Esophagus (tissue), 2 donors: Measurements from ENCODE around the gene FAM200C. TPM values are rescaled to one million over a fixed set of nuclear protein-coding genes. Genes with fewer than 3 reads are reported as not detected.

Source experiments
- H3K27ac ChIP-seq, 2 donors: one replicate each; pipeline ENCODE4 v1.5.1; 2013; ENCODE audit warnings: low read depth in 2 of 2, mild to moderate bottlenecking in 2 of 2, inconsistent platforms in 1 of 2, low read length in 1 of 2, moderate library complexity in 1 of 2
- H3K27me3 ChIP-seq, 2 donors: one replicate each; pipeline ENCODE4 v1.6.1; 2013; ENCODE audit warnings: low read length in 2 of 2, control low read depth in 1 of 2, mild to moderate bottlenecking in 1 of 2; ENCODE audit not compliant: insufficient read depth in 2 of 2, control insufficient read depth in 1 of 2
- H3K36me3 ChIP-seq, 2 donors: one replicate each; pipeline ENCODE4 v1.6.1; 2013; ENCODE audit warnings: low read length in 1 of 2; ENCODE audit not compliant: control insufficient read depth in 2 of 2, insufficient read depth in 2 of 2
- H3K4me1 ChIP-seq, 2 donors: one replicate each; pipeline ENCODE4 v1.6.1; 2013; ENCODE audit warnings: low read length in 1 of 2; ENCODE audit not compliant: control insufficient read depth in 2 of 2, insufficient read depth in 2 of 2
- H3K4me3 ChIP-seq, 2 donors: one replicate each; pipeline ENCODE4 v1.5.1; 2013; ENCODE audit warnings: low read length in 2 of 2, mild to moderate bottlenecking in 2 of 2, low read depth in 1 of 2, moderate library complexity in 1 of 2
- H3K9me3 ChIP-seq, 2 donors: one replicate each; pipeline ENCODE4 v1.6.1; 2013; ENCODE audit warnings: mild to moderate bottlenecking in 2 of 2, low read depth in 1 of 2, low read length in 1 of 2, moderate library complexity in 1 of 2; ENCODE audit not compliant: control insufficient read depth in 2 of 2, insufficient read depth in 1 of 2
- WGBS, 2 donors: extraction: QIAGEN DNeasy Blood & Tissue Kit; methylation state at CpG; one replicate each; pipeline ENCODE4 v1.1.7; 2013; 5-methylcytosine and 5-hydroxymethylcytosine counted together
- polyA plus RNA-seq, 2 donors: library from polyadenylated mRNA; stranded (reverse); fragments of 200-250 nt; gene quantifications; one replicate each; pipeline ENCODE4 v1.2.3, GENCODE V29; 2013
- donor health status: healthy with polysubstance abuse.
- donor health status: Bipolar disorder and iron deficiency.

Gene FAM200C
- polyA plus RNA-seq, 2 donors = 0.93 to 1.9 TPM

DNA sequence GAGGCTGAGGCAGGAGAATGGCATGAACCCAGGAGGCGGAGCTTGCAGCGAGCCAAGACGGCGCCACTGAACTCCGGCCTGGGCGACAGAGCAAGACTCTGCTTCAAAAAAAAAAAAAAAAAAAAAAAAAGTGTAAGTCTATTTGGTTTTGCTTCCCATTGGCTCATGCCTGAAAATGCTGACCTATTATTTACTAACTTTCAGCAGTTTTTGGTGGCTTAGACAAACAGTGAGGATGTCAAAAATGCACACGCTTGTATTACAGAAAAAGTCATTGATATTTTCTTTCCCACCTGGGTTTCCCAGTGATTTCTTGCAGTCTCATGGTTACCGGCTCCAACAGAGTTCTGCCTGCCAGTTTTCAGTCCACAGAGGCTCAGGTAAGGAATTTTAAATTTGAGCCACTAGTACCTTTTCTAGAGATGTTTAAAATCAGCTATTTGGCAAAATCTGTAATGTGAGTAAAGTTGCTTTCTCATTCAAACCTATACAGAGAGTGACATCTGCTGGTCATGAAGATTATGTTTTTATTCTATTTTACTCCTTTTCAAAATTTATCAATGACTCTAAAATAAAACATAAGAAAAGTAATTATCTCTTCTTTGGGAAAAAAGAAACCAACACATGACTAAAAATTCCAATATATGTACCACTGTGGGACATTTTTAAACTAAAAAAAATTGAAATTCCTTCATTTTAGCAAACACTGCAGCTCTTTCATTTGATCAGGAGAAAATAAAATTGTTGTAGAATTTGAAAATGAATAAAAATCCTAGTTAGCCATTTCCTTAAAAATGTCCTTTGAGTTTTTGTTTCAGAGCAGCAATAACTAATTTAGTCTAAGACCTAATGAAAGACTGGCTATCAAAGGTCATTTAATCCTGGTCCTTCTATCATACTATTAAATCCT, 8.8 kb downstream of the FAM200C start:
- H3K4me1 ChIP-seq = no peaks in the 10 kb centered on the region

DNA sequence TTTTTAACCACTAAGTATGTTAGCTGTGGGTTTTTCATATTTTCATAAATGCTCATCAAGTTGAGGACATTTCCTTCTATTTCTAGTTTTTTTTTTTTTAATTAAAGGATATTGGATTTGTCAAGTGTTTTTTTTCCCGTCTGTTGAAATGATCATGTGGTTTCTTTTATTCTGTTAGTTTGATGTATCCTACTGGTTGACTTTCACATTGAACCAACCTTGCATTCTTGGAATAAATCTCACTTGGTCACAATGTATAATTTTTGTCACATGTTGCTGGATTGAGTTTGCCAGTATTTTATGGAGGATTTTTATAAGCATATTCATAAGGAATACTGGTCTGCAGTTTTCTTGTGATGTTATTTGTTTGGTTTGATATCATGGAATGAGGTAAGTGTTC, 12.4 kb downstream of the FAM200C start:
- no peak overlapping the region for H3K4me3 ChIP-seq
- H3K4me1 ChIP-seq = no peaks in the 10 kb centered on the region
- WGBS, 2 donors = 93 to 98% methylated on average over 1 of the region's 1 CpG
- H3K36me3 ChIP-seq = no peaks in the 10 kb centered on the region
- no peaks in the 10 kb centered on the region for H3K27me3 ChIP-seq
- no peaks in the 10 kb centered on the region for H3K9me3 ChIP-seq
- no peak overlapping the region for H3K27ac ChIP-seq

More for the DNA sequence above, 8.8 kb downstream of the FAM200C start:
- Histone ChIP-seq H3K27me3 (no peaks in the 10 kb centered on the region), H3K4me3 (no peak overlapping the region), H3K27ac (no peak overlapping the region), H3K36me3 (no peaks in the 10 kb centered on the region), H3K9me3 (no peaks in the 10 kb centered on the region)
- 72 to 76% methylated on average over 7 to 8 of the region's 8 CpGs for WGBS, 2 donors

DNA sequence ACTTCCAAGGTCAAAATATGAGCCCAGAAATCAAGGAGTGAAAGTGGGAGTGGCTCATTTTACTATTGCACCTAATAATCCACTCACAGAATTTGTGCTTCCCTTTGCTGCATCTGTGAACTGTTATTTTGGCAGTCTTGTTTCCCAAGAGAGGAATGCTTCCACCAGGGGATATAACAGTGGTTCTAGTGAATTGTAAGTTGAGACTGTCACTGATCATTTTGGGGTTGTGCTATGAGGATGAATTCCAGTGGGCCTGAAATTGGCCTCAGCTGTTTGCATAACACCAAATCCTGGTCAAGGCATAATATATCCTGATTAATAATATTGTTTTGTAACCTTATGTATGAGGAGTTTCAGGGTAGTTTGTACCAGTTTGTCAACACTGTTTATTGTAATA, 14.4 kb downstream of the FAM200C start:
- no peaks in the 10 kb centered on the region for H3K9me3 ChIP-seq

DNA sequence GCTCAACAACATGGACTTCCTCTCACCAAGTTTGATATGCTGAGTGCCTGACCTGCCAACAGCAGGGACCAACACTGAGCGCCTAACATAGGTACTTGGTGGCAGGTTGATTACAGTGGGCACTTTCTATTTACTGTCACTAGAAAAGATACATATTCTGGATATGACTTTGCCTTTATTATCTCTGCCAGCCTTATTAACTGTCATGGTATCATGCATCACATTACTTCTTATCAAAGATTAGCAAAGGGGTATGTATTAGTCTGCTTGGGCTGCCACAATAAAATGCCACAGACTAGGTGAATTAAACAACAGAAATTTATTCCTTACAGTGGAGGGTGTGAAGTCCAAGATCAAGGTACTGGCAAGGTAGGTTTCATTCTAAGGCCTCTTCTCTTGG, 15.2 kb downstream of the FAM200C start:
- no peaks in the 10 kb centered on the region for H3K36me3 ChIP-seq
- H3K27me3 ChIP-seq = no peaks in the 10 kb centered on the region
- 95 to 96% methylated on average over 1 of the region's 1 CpG for WGBS, 2 donors
- H3K4me3 ChIP-seq = no peak overlapping the region
- H3K27ac ChIP-seq = no peak overlapping the region
- no peaks in the 10 kb centered on the region for H3K9me3 ChIP-seq
- H3K4me1 ChIP-seq = no peaks in the 10 kb centered on the region

More for the DNA sequence above, 14.4 kb downstream of the FAM200C start:
- Histone ChIP-seq H3K4me3 (no peak overlapping the region), H3K27me3 (no peaks in the 10 kb centered on the region), H3K36me3 (no peaks in the 10 kb centered on the region), H3K27ac (no peak overlapping the region), H3K4me1 (no peaks in the 10 kb centered on the region)

DNA sequence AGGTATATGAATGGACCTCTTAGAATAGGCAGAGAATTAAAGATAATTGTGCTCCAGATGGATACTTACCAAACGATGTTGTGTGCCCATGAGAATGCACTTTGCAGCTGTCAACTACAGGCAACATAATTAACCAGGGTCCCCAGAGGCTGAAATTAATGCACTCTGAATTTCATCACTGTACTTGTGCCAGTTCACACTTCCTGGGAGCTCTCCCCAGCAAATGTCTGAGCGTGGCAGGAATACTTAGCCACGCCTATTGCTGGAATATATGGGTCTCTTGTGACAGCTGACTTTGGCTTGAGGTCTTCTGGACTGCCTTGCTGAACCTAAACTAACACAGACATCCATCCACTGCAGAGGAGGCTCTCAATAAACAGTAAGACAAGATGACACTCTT, 17.5 kb downstream of the FAM200C start:
- H3K27ac ChIP-seq = no peak overlapping the region
- H3K9me3 ChIP-seq = no peaks in the 10 kb centered on the region
- 57 to 61% methylated on average over 3 of the region's 3 CpGs for WGBS, 2 donors
- H3K4me3 ChIP-seq = no peak overlapping the region
- no peaks in the 10 kb centered on the region for H3K27me3 ChIP-seq
- H3K36me3 ChIP-seq = no peaks in the 10 kb centered on the region
- H3K4me1 ChIP-seq = no peaks in the 10 kb centered on the region

DNA sequence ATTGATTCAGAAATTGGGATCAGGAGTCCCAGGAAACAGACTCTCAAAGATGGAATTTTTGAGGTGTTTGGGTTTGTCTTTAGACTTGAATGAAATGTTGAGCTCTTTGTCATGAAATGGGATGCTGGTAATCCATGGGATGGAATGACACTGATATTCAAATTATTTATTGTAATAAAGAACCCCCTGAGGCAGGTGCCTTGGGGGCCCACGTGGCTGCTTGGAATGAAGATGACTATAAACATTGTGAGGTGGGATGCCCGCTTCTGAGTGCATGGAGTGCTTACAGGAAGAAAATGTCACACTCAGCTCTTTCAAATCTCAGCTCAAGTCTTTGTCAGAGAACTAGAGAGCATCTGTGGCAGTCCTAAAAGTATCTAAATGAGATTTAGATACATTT, 19.8 kb downstream of the FAM200C start:
- H3K27ac ChIP-seq = no peak overlapping the region
- H3K27me3 ChIP-seq = no peaks in the 10 kb centered on the region
- no peak overlapping the region for H3K4me3 ChIP-seq
- H3K9me3 ChIP-seq = no peaks in the 10 kb centered on the region
- H3K36me3 ChIP-seq = no peaks in the 10 kb centered on the region
- WGBS, 2 donors = 73 to 74% methylated on average over 2 of the region's 2 CpGs
- H3K4me1 ChIP-seq = no peaks in the 10 kb centered on the region

DNA sequence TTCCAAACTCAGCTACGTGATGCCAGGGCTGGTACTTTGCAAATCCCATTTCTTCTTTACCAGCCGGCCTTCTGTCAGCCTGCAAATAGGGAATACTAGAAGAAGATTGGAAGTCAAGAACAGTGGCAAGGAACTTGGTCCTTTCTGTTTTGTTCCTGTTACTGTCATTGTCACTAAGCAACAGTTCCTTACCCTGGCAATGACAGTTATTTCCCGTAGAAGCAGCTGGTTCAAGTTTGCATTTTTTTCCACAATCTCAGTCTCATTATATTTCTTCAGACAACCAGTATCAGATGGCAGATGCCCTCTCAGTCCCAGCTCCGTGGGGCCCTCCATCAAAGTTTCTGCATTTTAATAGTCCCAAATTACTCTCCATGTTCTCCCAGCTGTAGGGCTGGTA, 20.3 kb downstream of the FAM200C start:
- no peaks in the 10 kb centered on the region for H3K9me3 ChIP-seq
- H3K4me1 ChIP-seq = no peaks in the 10 kb centered on the region
- no peaks in the 10 kb centered on the region for H3K36me3 ChIP-seq
- 50 to 52% methylated on average over 4 of the region's 4 CpGs for WGBS, 2 donors
- H3K27ac ChIP-seq = no peak overlapping the region
- H3K4me3 ChIP-seq = no peak overlapping the region
- H3K27me3 ChIP-seq = no peaks in the 10 kb centered on the region

DNA sequence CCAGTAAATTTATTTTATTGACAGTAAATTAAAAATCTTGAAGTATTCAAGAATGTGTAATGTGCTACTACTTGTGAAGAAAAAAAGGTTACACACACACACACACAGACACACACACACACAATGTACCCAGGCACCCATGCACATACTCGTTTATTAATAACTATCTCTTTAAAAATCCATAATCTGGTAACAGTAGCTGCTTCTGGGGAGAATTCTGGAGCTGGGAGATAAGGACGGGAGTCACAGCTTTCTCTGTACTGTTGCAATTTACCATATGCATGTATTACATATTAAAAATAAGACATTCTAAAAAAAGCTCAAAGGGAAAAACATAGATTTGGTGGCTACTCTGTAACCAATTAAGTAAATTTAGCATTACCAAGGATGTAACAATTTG, 21.5 kb downstream of the FAM200C start:
- Histone ChIP-seq H3K9me3 (no peaks in the 10 kb centered on the region), H3K36me3 (no peaks in the 10 kb centered on the region), H3K27me3 (no peaks in the 10 kb centered on the region), H3K4me3 (no peak overlapping the region), H3K27ac (no peak overlapping the region), H3K4me1 (no peaks in the 10 kb centered on the region)
- WGBS, 2 donors = 62 to 67% methylated on average over 2 of the region's 2 CpGs

DNA sequence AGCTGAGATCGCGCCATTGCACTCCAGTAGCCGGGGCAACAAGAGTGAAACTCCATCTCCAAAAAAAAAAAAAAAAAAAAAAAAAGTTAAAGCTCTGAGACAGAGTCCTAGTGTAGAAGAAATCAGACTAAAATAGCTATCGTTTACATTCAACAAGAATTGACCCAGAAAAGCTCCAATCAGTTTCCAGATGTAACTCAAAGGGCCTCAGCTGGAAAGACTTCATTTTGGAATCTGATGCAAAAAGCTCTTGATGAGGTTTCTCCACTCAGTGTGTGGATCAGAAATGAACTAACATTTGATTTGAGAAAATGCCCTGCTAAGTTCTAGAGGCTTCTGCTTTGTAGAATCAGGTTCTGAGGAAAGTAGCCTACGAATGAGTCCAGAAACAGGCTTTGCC, 22.2 kb downstream of the FAM200C start:
- Histone ChIP-seq H3K9me3 (no peaks in the 10 kb centered on the region), H3K36me3 (no peaks in the 10 kb centered on the region), H3K27me3 (no peaks in the 10 kb centered on the region), H3K4me1 (no peaks in the 10 kb centered on the region), H3K4me3 (no peak overlapping the region), H3K27ac (no peak overlapping the region)
- WGBS, 2 donors = 79 to 90% methylated on average over 5 of the region's 5 CpGs

DNA sequence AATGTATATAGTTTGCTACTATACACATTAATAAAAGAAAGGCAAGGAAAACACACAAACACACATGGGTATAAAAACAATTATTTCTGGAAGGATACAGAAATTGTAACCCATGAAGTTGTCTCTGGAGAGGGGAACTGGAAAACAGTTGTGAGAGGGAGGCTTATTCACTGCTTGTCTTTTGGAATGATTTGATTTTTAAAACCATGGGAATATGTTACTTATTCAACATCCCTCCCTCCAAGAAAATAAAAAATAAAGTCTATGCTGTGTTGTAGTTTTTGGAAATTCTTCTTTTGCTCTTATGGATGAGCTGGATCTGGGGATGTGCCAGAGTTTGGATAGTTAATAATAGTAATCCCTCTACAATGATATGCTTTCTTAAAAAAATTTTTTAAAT, 23.4 kb downstream of the FAM200C start:
- no peak overlapping the region for H3K27ac ChIP-seq
- no peak overlapping the region for H3K4me3 ChIP-seq
- no peaks in the 10 kb centered on the region for H3K27me3 ChIP-seq
- H3K9me3 ChIP-seq = no peaks in the 10 kb centered on the region
- no peaks in the 10 kb centered on the region for H3K36me3 ChIP-seq
- H3K4me1 ChIP-seq = no peaks in the 10 kb centered on the region
